Heart right ventricle (tissue), 16 donors: ENCODE measurements around the gene IQCK. TPM values are rescaled to one million over a fixed set of nuclear protein-coding genes. Genes with fewer than 3 reads are reported as not detected.
A peak's percentile ranks its signal among the peaks of the same experiment; 100 is the strongest.

Experiments used
- ATAC-seq, 8 donors: fragments of 200-7000 bp; cut with Tn5 transposase; one replicate each; pipeline ENCODE4 v1.9.1; 2020; ENCODE audit warnings: mild to moderate bottlenecking in 8 of 8, moderate library complexity in 8 of 8, moderate number of reproducible peaks in 1 of 8
- DNase-seq, 2 donors: peaks; one replicate each; pipeline ENCODE4 v3.0.0-alpha.2; 2020
- H3K27ac ChIP-seq, 10 donors: fragments of 200-600 bp; sonication (generic) in 2 of 10; one replicate each; pipeline versions ENCODE4 v1.5.0 to v1.8.0; 2020 to 2022; ENCODE audit warnings: mild to moderate bottlenecking in 3 of 10
- H3K27me3 ChIP-seq, 7 donors: fragments of 200-600 bp; one replicate each; pipeline ENCODE4 v1.8.0; 2021 to 2022; ENCODE audit warnings: mild to moderate bottlenecking in 2 of 7
- H3K36me3 ChIP-seq, 9 donors: fragments of 200-600 bp; sonication (generic) in 1 of 9; one replicate each; pipeline versions ENCODE4 v1.5.0 to v1.8.0; 2020 to 2022; ENCODE audit warnings: mild to moderate bottlenecking in 2 of 9
- H3K4me1 ChIP-seq, 9 donors: fragments of 200-600 bp; sonication (generic) in 1 of 9; one replicate each; pipeline versions ENCODE4 v1.5.0 to v1.8.0; 2020 to 2022; ENCODE audit warnings: mild to moderate bottlenecking in 4 of 9
- H3K4me3 ChIP-seq, 10 donors: fragments of 200-600 bp; sonication (generic) in 2 of 10; one replicate each; pipeline versions ENCODE4 v1.5.0 to v1.8.0; 2020 to 2022; ENCODE audit warnings: mild to moderate bottlenecking in 7 of 10, moderate library complexity in 2 of 10
- H3K9me3 ChIP-seq, 11 donors: fragments of 200-600 bp in 10 of 11; sonication (generic) in 2 of 11; one replicate each; pipeline versions ENCODE4 v1.5.0 to v1.8.0; 2013 to 2022; ENCODE audit warnings: mild to moderate bottlenecking in 2 of 11, control low read depth in 1 of 11, moderate library complexity in 1 of 11
- WGBS, 2 donors: extraction: QIAGEN DNeasy Blood & Tissue Kit; methylation state at CpG; one replicate each; pipeline ENCODE4 v1.1.7; 2013; ENCODE audit warnings: inconsistent platforms in 1 of 2; 5-methylcytosine and 5-hydroxymethylcytosine counted together
- intact Hi-C, 10 donors: fragments of 100-400 bp; cut with DNase I; formaldehyde crosslinking; loops; one replicate each; pipeline versions ENCODE4 v1.11.1 to v1.14.2; 2022
- polyA plus RNA-seq, 2 donors: library from polyadenylated mRNA; stranded (reverse); fragments of 200-250 nt; gene quantifications; one replicate each; pipeline ENCODE4 v1.2.3, GENCODE V29; 2013
- total RNA-seq, 10 donors: library from RNA; stranded (reverse); fragmentation: NEBNext Ultra II Directional in 3 of 10; extraction: Animal tissue kit (Norgen Biotek cat#: 25700) in 3 of 10; gene quantifications; one replicate each; pipeline versions ENCODE4 v1.2.1 to v1.2.4, GENCODE V29; 2021 to 2023
- TF ChIP-seq, protein P1 (sequence below), 9 donors: fragments of 200-600 bp; sonication (generic) in 2 of 9; IDR thresholded peaks; one replicate each; pipeline versions ENCODE4 v1.5.0 to v1.8.0; 2021 to 2022; ENCODE audit warnings: antibody characterized with exemption in 9 of 9, mild to moderate bottlenecking in 5 of 9, moderate library complexity in 1 of 9
- donor health status: Arrhythmogenic right ventricular cardiomyopathy.
- donor health status: ischemic (EF 13 %, LVEDD 7.1; RV severe dilation, severe dysfunction).
- donor health status: healthy with polysubstance abuse.
- donor health status: DM: no; HTN: yes; CAD: no.
- donor health status: DM: no; HTN: no; CAD: no.
- donor health status: ischemic (EF 25% LVEDD 6.9; RV normal size, moderate dysfunction).
- donor health status: ischemic (EF 25% LVEDD 5.7; RV mildly dilated, moderate dysfunction).
- donor health status: healthy.
- donor health status: DM: yes; HTN: yes; CAD: no.
- donor health status: Ischemic cardiomyopathy.
- donor health status: ischemic (EF 35%, LVEDD 5.7; RV mildly dilated, moderate dysfunction).
- donor health status: nonischemic (EF 11% LVEDD 7.7; RV severe dilation, severe dysfunction).
- donor health status: DM: yes; HTN: yes; CAD: no.
- donor health status: PGD.
- donor health status: ischemic (EF 29% LVEDD 5.4; RV normal size, mild dysfunction).
- donor health status: nonischemic (EF 23%, LVEDD 6.1; RV moderate dilation, normal function).

The IQCK gene
- total and polyA plus RNA-seq, 12 donors: 5.5 to 11.7 (median 7.4) TPM

DNA sequence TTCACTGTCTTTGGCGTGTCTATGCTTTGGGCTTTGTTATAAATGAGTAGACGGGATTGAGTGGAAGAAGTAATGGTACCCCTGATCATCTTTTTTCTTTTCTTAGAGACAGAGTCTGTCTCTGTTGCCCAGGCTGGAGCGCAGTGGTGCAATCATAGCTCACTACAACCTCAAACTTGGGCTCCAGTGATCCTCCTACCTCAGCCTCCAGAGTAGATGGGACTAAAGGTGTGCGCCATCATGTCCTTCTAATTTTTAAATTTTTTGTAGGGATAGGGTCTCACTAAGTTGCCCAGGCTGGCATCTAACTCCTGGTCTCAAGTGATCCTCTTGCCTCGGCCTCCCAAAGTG is 181.5 kb downstream of the IQCK start:
- TF ChIP-seq, protein P1, sequence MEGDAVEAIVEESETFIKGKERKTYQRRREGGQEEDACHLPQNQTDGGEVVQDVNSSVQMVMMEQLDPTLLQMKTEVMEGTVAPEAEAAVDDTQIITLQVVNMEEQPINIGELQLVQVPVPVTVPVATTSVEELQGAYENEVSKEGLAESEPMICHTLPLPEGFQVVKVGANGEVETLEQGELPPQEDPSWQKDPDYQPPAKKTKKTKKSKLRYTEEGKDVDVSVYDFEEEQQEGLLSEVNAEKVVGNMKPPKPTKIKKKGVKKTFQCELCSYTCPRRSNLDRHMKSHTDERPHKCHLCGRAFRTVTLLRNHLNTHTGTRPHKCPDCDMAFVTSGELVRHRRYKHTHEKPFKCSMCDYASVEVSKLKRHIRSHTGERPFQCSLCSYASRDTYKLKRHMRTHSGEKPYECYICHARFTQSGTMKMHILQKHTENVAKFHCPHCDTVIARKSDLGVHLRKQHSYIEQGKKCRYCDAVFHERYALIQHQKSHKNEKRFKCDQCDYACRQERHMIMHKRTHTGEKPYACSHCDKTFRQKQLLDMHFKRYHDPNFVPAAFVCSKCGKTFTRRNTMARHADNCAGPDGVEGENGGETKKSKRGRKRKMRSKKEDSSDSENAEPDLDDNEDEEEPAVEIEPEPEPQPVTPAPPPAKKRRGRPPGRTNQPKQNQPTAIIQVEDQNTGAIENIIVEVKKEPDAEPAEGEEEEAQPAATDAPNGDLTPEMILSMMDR (IDR thresholded peaks at IDR 0.05): peak in 1 of 9 donors; percentile 11
- WGBS, 2 donors: 61 to 62% methylated on average over 5 of the region's 5 CpGs
- ATAC-seq (no peak), DNase-seq (no peak)
- Histone ChIP-seq H3K4me3 (no peak overlapping the region), H3K27me3 (peaks cover 0 to 7% (median 0%) of the 10 kb centered on the region in 7 donors), H3K4me1 (no peaks in the 10 kb centered on the region), H3K27ac (no peak overlapping the region), H3K36me3 (no peaks in the 10 kb centered on the region), H3K9me3 (no peaks in the 10 kb centered on the region)
- intact Hi-C loops: no loop called here

DNA sequence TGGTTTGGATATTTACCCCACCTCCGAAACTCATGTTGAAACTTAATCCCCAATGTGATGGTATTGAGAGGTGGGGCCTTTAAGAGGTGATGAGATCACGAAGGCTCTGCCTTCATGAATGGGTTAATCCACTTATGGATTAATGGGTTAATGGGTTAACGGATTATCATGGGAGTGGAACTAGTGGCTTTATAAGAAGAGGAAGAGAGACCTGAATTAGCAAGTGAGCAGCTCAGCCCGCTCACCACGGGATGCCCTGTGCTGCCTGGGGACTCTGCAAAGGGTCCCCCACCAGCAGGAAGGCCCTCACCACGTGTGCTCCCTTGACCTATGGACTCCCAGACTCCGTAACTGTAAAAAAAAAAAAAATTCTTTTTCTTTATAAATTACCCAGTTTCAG is 183.1 kb downstream of the IQCK start:
- intact Hi-C loops: loop anchor here in 2 of 10 donors (5.0 kb wide), 1 partner anchor 401 kb away; no protein-coding TSS in a partner anchor
- H3K27me3 ChIP-seq: peaks cover 0 to 7% (median 0%) of the 10 kb centered on the region in 7 donors
- WGBS, 2 donors: 78 to 79% methylated on average over 7 of the region's 7 CpGs
- H3K4me1 ChIP-seq: no peaks in the 10 kb centered on the region
- no peaks in the 10 kb centered on the region for H3K36me3 ChIP-seq
- no peaks in the 10 kb centered on the region for H3K9me3 ChIP-seq
- ATAC-seq (no peak), DNase-seq (no peak)
- no peak overlapping the region for H3K27ac ChIP-seq
- TF ChIP-seq, protein P1 (IDR thresholded peaks at IDR 0.05): no peak
- no peak overlapping the region for H3K4me3 ChIP-seq

DNA sequence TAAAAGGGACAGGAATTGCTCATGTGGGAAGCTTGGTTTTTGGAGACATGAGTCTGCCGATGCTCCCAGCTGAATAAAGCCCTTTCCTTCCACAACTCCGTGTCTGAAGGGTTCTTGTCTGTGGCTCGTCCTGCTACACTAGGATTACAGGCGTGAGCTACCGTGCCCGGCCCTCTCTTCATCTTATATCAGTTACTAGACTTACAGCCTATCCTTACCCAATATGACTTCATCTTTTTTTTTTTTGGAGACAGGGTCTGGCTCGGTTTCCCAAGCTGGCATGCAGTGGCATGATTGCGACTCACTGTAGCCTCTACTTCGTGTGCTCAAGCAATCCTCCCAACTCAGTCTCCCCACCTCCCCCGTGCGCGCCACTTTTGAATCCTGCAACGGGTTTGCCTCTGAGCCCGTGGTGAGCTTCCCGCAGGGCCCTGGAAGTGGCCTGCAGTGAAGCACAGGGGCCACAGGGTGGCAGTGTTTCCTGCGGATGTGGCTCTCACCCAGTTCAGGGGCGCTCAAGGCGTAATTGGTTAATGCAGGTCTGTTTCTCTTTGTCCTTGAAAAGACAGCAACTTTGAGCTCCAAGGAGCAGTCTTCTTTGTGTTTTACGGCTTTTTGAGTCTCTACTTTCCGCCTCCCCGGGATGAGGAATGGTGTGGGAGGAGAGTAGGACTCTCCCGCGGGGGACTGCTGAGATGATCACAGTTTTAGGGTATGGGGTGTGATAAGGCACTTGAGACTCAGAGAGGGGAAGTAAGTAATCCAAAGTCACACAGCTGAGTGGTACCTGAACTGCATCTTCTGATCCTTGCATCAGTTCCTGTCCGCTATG is 189.3 kb downstream of the IQCK start:
- TF ChIP-seq, protein P1 (IDR thresholded peaks at IDR 0.05): peak; percentile 88 to 98 (median 95)

More for the DNA sequence above, 189.3 kb downstream of the IQCK start:
- H3K36me3 ChIP-seq: no peaks in the 10 kb centered on the region
- H3K9me3 ChIP-seq: peaks cover 0 to 6% (median 0%) of the 10 kb centered on the region in 11 donors
- peaks cover 0 to 7% (median 5%) of the 10 kb centered on the region in 9 donors for H3K4me1 ChIP-seq
- ATAC-seq (peak; percentile 83 to 91 (median 89)), DNase-seq (peak; percentile 47 to 62)
- H3K27me3 ChIP-seq: peaks cover 0 to 36% (median 17%) of the 10 kb centered on the region in 7 donors
- no peak overlapping the region for H3K27ac ChIP-seq
- H3K4me3 ChIP-seq: peak overlapping the region in 1 of 10 donors; percentile 15
- 22 to 25% methylated on average over 24 of the region's 24 CpGs for WGBS, 2 donors
- intact Hi-C loops: loop anchor here (1.0 to 5.0 kb wide), 7 partner anchors 390 to 480 kb away; no protein-coding TSS in a partner anchor

Other genes with a start within 250 kb of the IQCK start
- gene GDE1, start 196.2 kb upstream of the IQCK start, total RNA-seq: 100 to 1,000 TPM in 7 of 10 donors, 10 to 100 TPM in 3; 82.6 to 128 (median 113) TPM
- gene GDE1, start 196.2 kb upstream of the IQCK start, polyA plus RNA-seq: 10 to 100 TPM; 31.9 to 62.3 TPM
- gene CCP110, start 194.3 kb upstream of the IQCK start, total RNA-seq: 1 to 10 TPM; 6.2 to 8.8 (median 7.9) TPM
- 1 to 10 TPM; 2.4 to 4.3 TPM for gene CCP110, start 194.3 kb upstream of the IQCK start, polyA plus RNA-seq
- gene VPS35L, start 162.6 kb upstream of the IQCK start, total RNA-seq: 10 to 100 TPM; 24.0 to 35.1 (median 32.0) TPM
- gene VPS35L, start 162.6 kb upstream of the IQCK start, polyA plus RNA-seq: 10 to 100 TPM; 15.0 to 25.8 TPM
- gene KNOP1, start within 50 bp of the IQCK start, total RNA-seq: 10 to 100 TPM in 1 of 10 donors, 1 to 10 TPM in 9; 4.5 to 10.2 (median 6.5) TPM
- gene KNOP1, start within 50 bp of the IQCK start, polyA plus RNA-seq: 10 to 100 TPM in 1 of 2 donors, 1 to 10 TPM in 1; 6.5 to 25.7 TPM
- gene GPRC5B, start 166.6 kb downstream of the IQCK start, total RNA-seq: 10 to 100 TPM; 53.4 to 82.4 (median 69.4) TPM
- gene GPRC5B, start 166.6 kb downstream of the IQCK start, polyA plus RNA-seq: 100 to 1,000 TPM in 1 of 2 donors, 10 to 100 TPM in 1; 24.1 to 208 TPM